ENCODE measurements around the gene TGIF2LY. TPM values are rescaled to one million over a fixed set of nuclear protein-coding genes. Genes with fewer than 3 reads are reported as not detected.
"Not testable (repeated sequence)": the region's sequence is repeated elsewhere in the genome, so short reads cannot be mapped to it uniquely, and the experiment has no call there.

The TGIF2LY gene
- total RNA-seq (ENCODE audit: unreplicated experiment): not detected
- long read RNA-seq: 0 reads

- H3K27ac Mint-ChIP-seq (ENCODE audit: unreplicated experiment); DNase-seq; H3K27me3 Mint-ChIP-seq (ENCODE audit: unreplicated experiment); H3K4me3 Mint-ChIP-seq (ENCODE audit: unreplicated experiment); H3K4me1 Mint-ChIP-seq (ENCODE audit: low read depth, unreplicated experiment); H3K36me3 Mint-ChIP-seq (ENCODE audit: unreplicated experiment); H3K9me3 Mint-ChIP-seq (ENCODE audit: unreplicated experiment): not testable (repeated sequence)
These were observed at the start of gene TGIF2LY for GRCh38 chrY:3578767-3579166. TSS of gene TGIF2LY (plus strand) at chrY:3579067. CDS start at chrY:3579245, 178 bp downstream.
